Vagina (tissue), 2 donors: ENCODE results near the gene SLC7A6OS. TPM values are rescaled to one million over a fixed set of nuclear protein-coding genes. Genes with fewer than 3 reads are reported as not detected.

Experiments used
- DNase-seq, 2 donors: peaks; one replicate each; pipeline ENCODE4 v3.0.0-alpha.2; 2017; ENCODE audit errors: extremely low spot score in 2 of 2
- H3K27ac ChIP-seq: fragments of 200-600 bp; sonication (generic); one replicate; pipeline ENCODE4 v1.5.1; 2019
- H3K27me3 ChIP-seq: fragments of 200-600 bp; sonication (generic); one replicate; pipeline ENCODE4 v1.5.1; 2019
- H3K36me3 ChIP-seq, 2 donors: fragments of 200-600 bp; sonication (generic); one replicate each; pipeline ENCODE4 v1.5.1; 2017 to 2019
- H3K4me1 ChIP-seq: fragments of 200-600 bp; sonication (generic); one replicate; pipeline ENCODE4 v1.5.1; 2019
- H3K4me3 ChIP-seq, 2 donors: fragments of 200-600 bp; sonication (generic); 1 replicate in 1 of 2; 2 replicates in 1 of 2; pipeline ENCODE4 v1.5.1; 2016 to 2019
- H3K9me3 ChIP-seq: fragments of 200-600 bp; sonication (generic); one replicate; pipeline ENCODE4 v1.5.1; 2019
- CTCF ChIP-seq, 3 experiments: fragments of 450-650 bp in 2 of 3; fragments of 200-600 bp in 1 of 3; sonication (generic) in 1 of 3; IDR thresholded peaks; one replicate each; pipeline ENCODE4 v1.5.1; 2017 to 2019; ENCODE audit warnings: antibody characterized with exemption in 3 of 3, mild to moderate bottlenecking in 2 of 3, moderate library complexity in 2 of 3
- POLR2A ChIP-seq, 2 donors: fragments of 450-650 bp; IDR thresholded peaks; one replicate each; pipeline ENCODE4 v1.6.1; 2017; ENCODE audit warnings: antibody characterized with exemption in 2 of 2, mild to moderate bottlenecking in 2 of 2, moderate library complexity in 2 of 2
- POLR2AphosphoS5 ChIP-seq, 2 donors: sonication (generic); formaldehyde crosslinking; IDR thresholded peaks; one replicate each; pipeline ENCODE4 v1.9.0; 2017; ENCODE audit warnings: antibody characterized with exemption in 2 of 2, mild to moderate bottlenecking in 2 of 2, low read depth in 1 of 2; ENCODE audit not compliant: insufficient read depth in 1 of 2
- intact Hi-C: fragments of 100-400 bp; cut with DNase I; formaldehyde crosslinking; loops from one replicate; pipeline ENCODE4 v1.15.1; 2023
- total RNA-seq: library from RNA; depleted of rRNA; stranded (reverse); fragments of >200 nt; gene quantifications from one replicate; pipeline ENCODE4 v1.2.3, GENCODE V29; 2016

SLC7A6OS gene
- total RNA-seq, 1 donor from 2014 or later, result 15.5 TPM

- no peaks in the 10 kb centered on the region for H3K27me3 ChIP-seq
- intact Hi-C loops, result no loop called here
- peaks cover 0 to 73% of the 10 kb centered on the region in 2 donors for H3K36me3 ChIP-seq
- TF ChIP-seq CTCF (IDR thresholded peaks at IDR 0.05) (no peak), POLR2A (IDR thresholded peaks at IDR 0.05) (no peak), POLR2AphosphoS5 (IDR thresholded peaks at IDR 0.05; ENCODE audit: insufficient read depth in 1 of 2, low read depth in 1 of 2) (no peak)
- no peak overlapping the region for H3K27ac ChIP-seq
- H3K9me3 ChIP-seq, result no peaks in the 10 kb centered on the region
- no peak for DNase-seq
- H3K4me3 ChIP-seq, result no peak overlapping the region
- H3K4me1 ChIP-seq, result peaks cover 16% of the 10 kb centered on the region
Measured at GRCh38 chr16:68297908-68298307, 12.8 kb downstream of the SLC7A6OS start.

- H3K4me3 ChIP-seq, result no peak overlapping the region
- TF ChIP-seq CTCF (IDR thresholded peaks at IDR 0.05), result no peak
- no peak for TF ChIP-seq POLR2AphosphoS5 (IDR thresholded peaks at IDR 0.05; ENCODE audit: insufficient read depth in 1 of 2, low read depth in 1 of 2)
- no peak for TF ChIP-seq POLR2A (IDR thresholded peaks at IDR 0.05)
- peaks cover 0 to 61% of the 10 kb centered on the region in 2 donors for H3K36me3 ChIP-seq
- H3K27me3 ChIP-seq, result no peaks in the 10 kb centered on the region
- intact Hi-C loops, result no loop called here
- DNase-seq, result no peak
- no peak overlapping the region for H3K27ac ChIP-seq
- no peaks in the 10 kb centered on the region for H3K9me3 ChIP-seq
- H3K4me1 ChIP-seq, result peaks cover 16% of the 10 kb centered on the region
Measured at GRCh38 chr16:68296693-68297092, 14.1 kb downstream of the SLC7A6OS start.

GRCh38 chr16:68296291-68296690 is 14.5 kb downstream of the SLC7A6OS start:
- no peak overlapping the region for H3K4me3 ChIP-seq
- no peak for DNase-seq
- H3K4me1 ChIP-seq, result peaks cover 16% of the 10 kb centered on the region
- TF ChIP-seq POLR2A (IDR thresholded peaks at IDR 0.05) (no peak), POLR2AphosphoS5 (IDR thresholded peaks at IDR 0.05; ENCODE audit: insufficient read depth in 1 of 2, low read depth in 1 of 2) (no peak), CTCF (IDR thresholded peaks at IDR 0.05) (no peak)
- intact Hi-C loops, result no loop called here
- no peak overlapping the region for H3K27ac ChIP-seq
- H3K27me3 ChIP-seq, result no peaks in the 10 kb centered on the region
- H3K36me3 ChIP-seq, result peaks cover 0 to 59% of the 10 kb centered on the region in 2 donors
- H3K9me3 ChIP-seq, result no peaks in the 10 kb centered on the region

- TF ChIP-seq CTCF (IDR thresholded peaks at IDR 0.05), result no peak
- TF ChIP-seq POLR2A (IDR thresholded peaks at IDR 0.05), result no peak
- no peak for TF ChIP-seq POLR2AphosphoS5 (IDR thresholded peaks at IDR 0.05; ENCODE audit: insufficient read depth in 1 of 2, low read depth in 1 of 2)
- intact Hi-C loops, result no loop called here
- peaks cover 32% of the 10 kb centered on the region for H3K4me1 ChIP-seq
- no peak for DNase-seq
- H3K4me3 ChIP-seq, result no peak overlapping the region
- H3K9me3 ChIP-seq, result no peaks in the 10 kb centered on the region
- no peak overlapping the region for H3K27ac ChIP-seq
- H3K27me3 ChIP-seq, result no peaks in the 10 kb centered on the region
- peaks cover 0 to 29% of the 10 kb centered on the region in 2 donors for H3K36me3 ChIP-seq
Measured at GRCh38 chr16:68292425-68292824, 18.3 kb downstream of the SLC7A6OS start.

GRCh38 chr16:68291227-68291626 is 19.5 kb downstream of the SLC7A6OS start:
- TF ChIP-seq CTCF (IDR thresholded peaks at IDR 0.05), result no peak
- TF ChIP-seq POLR2AphosphoS5 (IDR thresholded peaks at IDR 0.05; ENCODE audit: insufficient read depth in 1 of 2, low read depth in 1 of 2), result no peak
- TF ChIP-seq POLR2A (IDR thresholded peaks at IDR 0.05), result no peak
- Histone ChIP-seq H3K27me3 (no peaks in the 10 kb centered on the region), H3K36me3 (peaks cover 0 to 17% of the 10 kb centered on the region in 2 donors), H3K4me3 (no peak overlapping the region), H3K4me1 (peaks cover 44% of the 10 kb centered on the region), H3K27ac (no peak overlapping the region), H3K9me3 (no peaks in the 10 kb centered on the region)
- no peak for DNase-seq
- intact Hi-C loops, result no loop called here
